ENCODE results near the gene DPCD.

DNA sequence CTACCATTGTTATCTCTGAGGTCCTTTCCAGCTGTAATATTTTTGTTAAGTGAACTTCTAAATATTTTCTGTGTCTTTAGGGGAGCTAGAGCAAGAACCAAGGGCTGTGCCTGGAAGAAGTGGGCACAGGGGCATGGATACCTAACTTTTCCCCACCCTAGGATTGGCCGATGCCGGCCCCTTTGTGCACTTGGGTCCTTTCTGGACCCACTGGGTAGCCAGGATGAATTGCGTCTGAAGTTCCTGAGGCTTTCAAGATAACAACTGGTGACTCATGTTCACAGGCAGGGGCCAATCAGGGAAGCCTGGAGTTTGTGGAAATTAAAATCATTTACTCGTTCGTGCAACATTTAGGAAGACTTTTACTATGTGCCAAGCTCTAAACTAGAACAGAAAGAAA, 758 bp downstream of the DPCD start:
- TF ChIP-seq EP300 (IDR thresholded peaks at IDR 0.05; ENCODE audit: borderline replicate concordance in 1 of 2, low read depth in 2 of 2, low read length in 2 of 2) (no peak), CTCF (IDR thresholded peaks at IDR 0.05; ENCODE audit: control extremely low read depth in 1 of 3, insufficient read depth in 1 of 3, low read depth in 1 of 3, low read length in 3 of 3) (no peak), POLR2A (IDR thresholded peaks at IDR 0.05; ENCODE audit: control extremely low read depth in 1 of 2, low read depth in 2 of 2, low read length in 2 of 2) (no peak)

Measured in H1 (cell line).